ENCODE measurements around the gene C1orf141. TPM values are rescaled to one million over a fixed set of nuclear protein-coding genes. Genes with fewer than 3 reads are reported as not detected.

Gene C1orf141
- total and polyA plus RNA-seq, 4 donors: not detected

- H3K4me3 ChIP-seq (ENCODE audit: low read depth in 1 of 3, low read length in 3 of 3): no peak overlapping the region
- H3K27ac ChIP-seq (ENCODE audit: low read depth in 1 of 2, low read length in 2 of 2): no peak overlapping the region
- no peak for DNase-seq (ENCODE audit: low spot score)
- TF ChIP-seq CTCF (IDR thresholded peaks at IDR 0.05; ENCODE audit: low read depth, low read length, missing input control) (no peak), EGR1 (IDR thresholded peaks at IDR 0.05; ENCODE audit: low read depth in 2 of 2) (no peak), GABPA (IDR thresholded peaks at IDR 0.05 in 1 of 2, conservative IDR thresholded peaks at IDR 0.05 in 1 of 2) (no peak), REST (IDR thresholded peaks at IDR 0.05) (no peak), TAF1 (conservative IDR thresholded peaks at IDR 0.05) (no peak), HNF4G (IDR thresholded peaks at IDR 0.05) (no peak), RXRA (IDR thresholded peaks at IDR 0.05) (no peak), HNF4A (conservative IDR thresholded peaks at IDR 0.05) (no peak), FOXA2 (IDR thresholded peaks at IDR 0.05) (no peak)
- TF ChIP-seq, protein P1, sequence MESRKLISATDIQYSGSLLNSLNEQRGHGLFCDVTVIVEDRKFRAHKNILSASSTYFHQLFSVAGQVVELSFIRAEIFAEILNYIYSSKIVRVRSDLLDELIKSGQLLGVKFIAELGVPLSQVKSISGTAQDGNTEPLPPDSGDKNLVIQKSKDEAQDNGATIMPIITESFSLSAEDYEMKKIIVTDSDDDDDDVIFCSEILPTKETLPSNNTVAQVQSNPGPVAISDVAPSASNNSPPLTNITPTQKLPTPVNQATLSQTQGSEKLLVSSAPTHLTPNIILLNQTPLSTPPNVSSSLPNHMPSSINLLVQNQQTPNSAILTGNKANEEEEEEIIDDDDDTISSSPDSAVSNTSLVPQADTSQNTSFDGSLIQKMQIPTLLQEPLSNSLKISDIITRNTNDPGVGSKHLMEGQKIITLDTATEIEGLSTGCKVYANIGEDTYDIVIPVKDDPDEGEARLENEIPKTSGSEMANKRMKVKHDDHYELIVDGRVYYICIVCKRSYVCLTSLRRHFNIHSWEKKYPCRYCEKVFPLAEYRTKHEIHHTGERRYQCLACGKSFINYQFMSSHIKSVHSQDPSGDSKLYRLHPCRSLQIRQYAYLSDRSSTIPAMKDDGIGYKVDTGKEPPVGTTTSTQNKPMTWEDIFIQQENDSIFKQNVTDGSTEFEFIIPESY (IDR thresholded peaks at IDR 0.05): no peak
- H3K9me3 ChIP-seq (ENCODE audit: control insufficient read depth in 4 of 4, low read length in 3 of 4): peaks cover 0 to under 1% (median under 1%) of the 10 kb centered on the region in 4 donors
- H3K27me3 ChIP-seq (ENCODE audit: control insufficient read depth in 4 of 4, insufficient read depth in 4 of 4, low read length in 3 of 4): no peaks in the 10 kb centered on the region
- WGBS: 97% methylated on average over 1 of the region's 1 CpG
- H3K36me3 ChIP-seq (ENCODE audit: control insufficient read depth in 4 of 4, insufficient read depth in 3 of 4, low read depth in 1 of 4, low read length in 3 of 4): no peaks in the 10 kb centered on the region
- no peak overlapping the region for H3K9ac ChIP-seq (ENCODE audit: low read depth in 1 of 2, low read length in 2 of 2)
- no peaks in the 10 kb centered on the region for H3K4me1 ChIP-seq (ENCODE audit: control insufficient read depth in 4 of 4, insufficient read depth in 4 of 4, low read length in 3 of 4)
These were observed 72.4 kb downstream of the C1orf141 start for GRCh38 chr1:67062412-67062811.

- H3K4me1 ChIP-seq (ENCODE audit: control insufficient read depth in 4 of 4, insufficient read depth in 4 of 4, low read length in 3 of 4): no peaks in the 10 kb centered on the region
- H3K27ac ChIP-seq (ENCODE audit: low read depth in 1 of 2, low read length in 2 of 2): no peak overlapping the region
These were observed 73.5 kb downstream of the C1orf141 start for GRCh38 chr1:67061266-67061665.

More at GRCh38 chr1:67061266-67061665, 73.5 kb downstream of the C1orf141 start:
- Histone ChIP-seq H3K36me3 (ENCODE audit: control insufficient read depth in 4 of 4, insufficient read depth in 3 of 4, low read depth in 1 of 4, low read length in 3 of 4) (no peaks in the 10 kb centered on the region), H3K4me3 (ENCODE audit: low read depth in 1 of 3, low read length in 3 of 3) (no peak overlapping the region), H3K9me3 (ENCODE audit: control insufficient read depth in 4 of 4, low read length in 3 of 4) (no peaks in the 10 kb centered on the region), H3K27me3 (ENCODE audit: control insufficient read depth in 4 of 4, insufficient read depth in 4 of 4, low read length in 3 of 4) (no peaks in the 10 kb centered on the region), H3K9ac (ENCODE audit: low read depth in 1 of 2, low read length in 2 of 2) (no peak overlapping the region)
- no peak for TF ChIP-seq SP1 (IDR thresholded peaks at IDR 0.05)
- TF ChIP-seq, protein P2, sequence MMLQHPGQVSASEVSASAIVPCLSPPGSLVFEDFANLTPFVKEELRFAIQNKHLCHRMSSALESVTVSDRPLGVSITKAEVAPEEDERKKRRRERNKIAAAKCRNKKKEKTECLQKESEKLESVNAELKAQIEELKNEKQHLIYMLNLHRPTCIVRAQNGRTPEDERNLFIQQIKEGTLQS (IDR thresholded peaks at IDR 0.05): no peak
- TF ChIP-seq FOXA2 (IDR thresholded peaks at IDR 0.05): no peak
- no peak for TF ChIP-seq JUND (IDR thresholded peaks at IDR 0.05)
- no peak for TF ChIP-seq CTCF (IDR thresholded peaks at IDR 0.05; ENCODE audit: low read depth, low read length, missing input control)
- TF ChIP-seq, protein P3, sequence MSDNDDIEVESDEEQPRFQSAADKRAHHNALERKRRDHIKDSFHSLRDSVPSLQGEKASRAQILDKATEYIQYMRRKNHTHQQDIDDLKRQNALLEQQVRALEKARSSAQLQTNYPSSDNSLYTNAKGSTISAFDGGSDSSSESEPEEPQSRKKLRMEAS (IDR thresholded peaks at IDR 0.05): no peak
- TF ChIP-seq HNF4G (IDR thresholded peaks at IDR 0.05): no peak
- no peak for TF ChIP-seq YY1 (IDR thresholded peaks at IDR 0.05)
- 94% methylated on average over 2 of the region's 2 CpGs for WGBS
- no peak for DNase-seq (ENCODE audit: low spot score)

Measured in liver (tissue), 9 donors.